GM04503 (cell line): Measurements from ENCODE around the gene DTYMK.

Experiments used
- DNase-seq: peaks from one replicate; pipeline ENCODE4 v3.0.0-alpha.2; 2012; ENCODE audit warnings: low read depth

Gene DTYMK, protein sequence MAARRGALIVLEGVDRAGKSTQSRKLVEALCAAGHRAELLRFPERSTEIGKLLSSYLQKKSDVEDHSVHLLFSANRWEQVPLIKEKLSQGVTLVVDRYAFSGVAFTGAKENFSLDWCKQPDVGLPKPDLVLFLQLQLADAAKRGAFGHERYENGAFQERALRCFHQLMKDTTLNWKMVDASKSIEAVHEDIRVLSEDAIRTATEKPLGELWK

DNA sequence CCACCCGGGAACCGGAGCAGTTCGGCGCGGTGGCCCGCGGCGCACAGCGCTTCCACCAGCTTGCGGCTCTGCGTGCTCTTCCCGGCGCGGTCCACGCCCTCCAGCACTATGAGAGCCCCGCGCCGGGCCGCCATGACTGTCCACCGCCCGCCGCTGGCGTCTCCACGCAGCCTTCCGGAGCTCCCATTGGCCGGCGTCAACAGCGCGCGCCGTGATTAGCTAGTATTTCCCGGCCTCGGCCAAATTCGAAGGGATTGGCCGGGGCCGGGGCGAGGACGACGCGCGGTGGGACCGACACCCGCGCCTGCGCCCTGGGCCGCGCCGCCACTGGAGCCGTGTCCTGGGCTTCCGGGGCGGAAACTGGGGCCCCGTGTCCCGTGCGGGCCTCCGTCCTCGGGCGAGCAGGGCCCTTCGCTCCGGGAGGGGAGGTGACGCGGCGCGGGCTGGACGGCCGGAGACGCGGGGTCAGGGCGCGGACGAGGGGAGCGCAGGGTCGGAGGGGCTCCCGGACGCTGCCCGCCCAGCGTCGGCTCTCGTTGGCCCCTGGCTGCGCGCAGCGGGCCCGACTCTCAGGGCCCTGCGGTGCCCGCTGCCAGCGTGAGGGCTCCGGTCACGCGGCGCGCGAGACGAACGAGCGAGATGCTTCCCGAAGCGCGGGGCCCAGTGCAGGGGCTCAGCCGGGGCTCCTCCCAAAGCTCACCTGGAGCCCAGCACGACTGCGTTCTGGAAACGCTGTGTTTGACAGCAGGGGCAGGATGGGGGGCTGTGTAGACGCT is at the start of gene DTYMK:
TSS of gene DTYMK (minus strand) at position 166 of the 776 bp plus-strand sequence. CDS start at position 134, 32 bp downstream.
- peak; percentile 81 for DNase-seq

DNA sequence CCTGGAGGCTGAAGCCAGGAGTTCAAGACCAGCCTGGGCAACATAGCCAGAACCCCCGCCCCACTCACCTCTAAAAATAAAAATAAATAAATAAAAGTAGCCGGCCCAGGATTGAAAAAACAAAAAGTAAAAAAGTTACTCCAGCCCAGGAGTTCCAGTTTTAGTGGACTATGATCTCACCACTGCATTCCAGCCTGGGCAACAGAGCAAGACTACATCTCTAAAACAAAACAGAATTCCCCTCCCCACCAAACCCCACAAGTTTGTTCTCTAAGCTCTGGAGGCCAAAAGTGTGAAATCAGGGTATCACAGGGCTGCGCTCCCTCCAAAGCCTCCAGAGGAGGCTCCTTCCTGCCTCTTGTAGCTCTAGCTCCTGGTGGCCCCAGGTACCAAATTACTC is 49.5 kb upstream of the DTYMK start:
- DNase-seq: peak; percentile 0

DNA sequence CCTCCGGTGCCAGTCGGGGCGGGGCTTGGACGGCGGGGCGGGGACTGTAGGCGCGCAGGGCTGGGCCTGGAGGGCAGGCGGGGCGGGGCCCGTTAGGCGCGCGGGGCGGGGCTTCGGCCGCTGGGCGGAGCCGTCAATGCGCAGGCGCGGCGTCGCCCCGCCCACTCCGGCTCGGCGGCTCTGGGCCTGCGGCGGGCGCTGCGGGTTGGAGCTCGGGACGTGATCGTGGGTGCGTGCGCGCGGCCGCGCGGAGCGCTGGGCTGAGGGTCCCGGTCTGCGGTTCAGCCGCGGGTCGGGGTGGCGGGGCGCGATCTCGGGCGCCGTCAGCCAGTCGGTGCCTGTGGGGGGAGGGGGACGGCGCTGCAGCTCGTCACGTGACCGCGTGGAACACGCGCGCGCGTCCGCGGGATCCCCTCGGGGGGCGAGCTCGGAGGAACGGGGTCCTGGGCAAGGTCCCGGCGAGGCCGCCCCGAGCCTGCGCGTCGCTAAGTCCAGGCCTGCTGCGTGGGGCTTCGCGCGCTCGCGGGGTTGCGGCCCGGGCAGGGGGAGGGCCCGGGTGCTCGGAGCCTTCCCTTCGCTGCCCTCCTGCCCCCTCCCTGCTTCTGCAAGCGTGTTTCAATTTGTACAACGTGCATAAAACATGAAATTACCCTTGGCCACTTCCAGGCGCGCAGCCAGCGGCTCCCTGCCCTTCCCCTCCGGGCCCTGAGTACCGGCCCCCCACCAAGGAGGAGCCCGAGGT is 48.0 kb upstream of the DTYMK start, which contains the start of gene D2HGDH:
TSS of gene D2HGDH (plus strand) at position 164 of the 742 bp plus-strand sequence. CDS start 595 bp downstream, outside the sequence.
- DNase-seq: peak; percentile 9

DNA sequence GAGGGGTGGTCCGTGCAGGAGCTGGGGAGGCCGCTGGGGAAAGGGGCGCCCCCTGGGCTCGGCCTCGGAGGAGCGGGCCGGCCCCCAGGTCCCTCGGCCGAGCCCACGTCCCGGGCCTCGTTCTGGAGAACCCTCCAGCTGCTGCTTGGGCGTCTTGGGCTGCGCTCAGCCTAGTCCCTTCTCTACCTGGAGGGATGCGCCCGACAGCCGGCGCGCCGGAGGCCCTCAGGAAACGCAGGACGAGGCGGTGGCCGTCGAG is 47.5 kb upstream of the DTYMK start:
- no peak for DNase-seq

DNA sequence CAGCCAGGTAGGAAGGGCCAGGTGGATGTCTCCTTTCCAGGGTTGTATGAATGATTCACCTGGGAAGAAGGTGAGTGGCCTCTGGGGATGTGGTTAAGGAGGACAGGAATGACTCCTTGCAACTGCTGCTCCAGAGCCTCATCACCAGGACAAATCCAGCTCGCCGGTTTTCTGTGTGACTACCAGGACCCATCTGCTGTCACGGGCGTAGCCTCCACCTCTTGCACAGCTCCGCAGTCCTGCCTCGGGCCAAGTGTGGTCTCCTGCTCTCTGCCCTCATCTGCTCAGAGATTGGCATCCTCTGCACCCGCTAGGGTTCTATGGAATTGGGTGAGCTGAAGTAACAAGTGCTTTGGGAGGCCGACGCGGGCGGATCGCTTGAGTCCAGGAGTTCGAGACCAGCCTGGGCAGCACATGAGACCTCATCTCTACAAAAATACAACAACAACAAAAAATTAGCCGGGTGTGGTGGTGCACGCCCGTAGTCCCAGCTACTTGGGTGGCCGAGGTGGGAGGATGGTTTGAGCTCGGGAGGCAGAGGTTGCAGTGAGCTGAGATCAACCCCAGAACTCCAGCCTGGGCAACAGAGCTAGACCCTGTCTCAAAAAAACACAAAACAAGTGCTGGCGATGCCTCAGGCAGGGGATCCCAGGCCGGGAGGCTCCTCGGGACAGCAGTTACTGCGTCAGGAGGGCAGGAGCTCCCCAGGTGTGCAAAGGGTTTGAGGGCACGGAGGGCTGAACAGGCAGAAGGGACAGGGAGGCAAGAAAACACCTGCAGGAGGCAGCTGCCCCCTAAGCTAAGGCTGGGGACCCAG is 47.0 kb upstream of the DTYMK start:
- DNase-seq: no peak

DNA sequence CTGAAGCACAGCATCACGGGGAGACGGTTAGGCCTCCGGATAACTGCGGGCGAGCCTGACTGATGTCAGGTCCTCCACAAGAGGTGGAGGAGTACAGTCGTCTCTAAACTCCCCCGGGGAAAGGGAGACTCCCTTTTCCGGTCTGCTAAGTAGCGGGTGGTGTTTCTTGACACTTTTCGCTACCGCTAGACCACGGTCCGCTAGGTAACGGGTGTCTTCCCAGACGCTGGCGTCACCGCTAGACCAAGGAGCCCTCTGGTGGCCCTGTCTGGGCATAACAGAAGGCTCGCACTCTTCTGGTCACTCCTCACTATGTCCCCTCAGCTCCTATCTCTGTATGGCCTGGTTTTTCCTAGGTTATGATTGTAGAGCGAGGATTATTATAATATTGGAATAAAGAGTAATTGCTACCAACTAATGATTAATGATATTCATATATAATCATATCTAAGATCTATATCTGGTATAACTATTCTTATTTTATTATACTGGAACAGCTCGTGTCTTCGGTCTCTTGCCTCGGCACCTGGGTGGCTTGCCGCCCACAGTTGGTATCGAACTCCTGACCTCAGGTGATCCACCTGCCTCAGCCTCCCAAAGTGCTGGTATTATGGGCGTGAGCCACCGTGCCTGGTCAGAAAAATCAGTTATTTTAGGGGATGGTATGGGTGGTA is 46.0 kb upstream of the DTYMK start:
- DNase-seq: peak; percentile 0

DNA sequence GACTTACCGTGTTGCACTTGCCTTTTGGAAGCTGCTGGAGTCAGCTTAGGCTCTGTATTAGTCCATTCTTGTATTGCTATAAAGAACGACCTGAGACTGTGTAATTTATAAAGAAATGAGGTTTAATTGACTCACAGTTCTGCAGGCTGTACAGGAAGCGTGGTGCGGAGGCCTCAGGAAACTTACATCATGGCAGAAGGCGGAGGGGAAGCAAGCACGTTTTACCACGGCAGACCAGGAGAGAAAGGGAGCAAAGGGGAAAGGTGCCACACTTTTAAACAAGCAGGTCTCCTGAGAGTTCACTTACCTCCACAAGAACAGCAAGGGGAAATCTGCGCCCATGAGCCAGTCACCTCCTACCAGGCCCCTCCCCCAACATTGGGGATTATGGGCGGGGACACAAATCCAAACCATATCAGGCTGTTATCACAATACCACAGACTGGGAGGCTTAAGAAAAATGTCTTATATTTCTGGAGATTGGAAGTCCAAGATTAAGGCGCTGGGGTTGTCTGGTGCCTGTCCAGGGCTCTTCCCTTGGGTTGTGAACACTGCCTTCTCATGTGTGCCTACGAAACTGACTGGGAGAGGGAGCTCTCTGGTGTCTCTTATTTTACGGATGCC is 44.2 kb upstream of the DTYMK start:
- DNase-seq: no peak

DNA sequence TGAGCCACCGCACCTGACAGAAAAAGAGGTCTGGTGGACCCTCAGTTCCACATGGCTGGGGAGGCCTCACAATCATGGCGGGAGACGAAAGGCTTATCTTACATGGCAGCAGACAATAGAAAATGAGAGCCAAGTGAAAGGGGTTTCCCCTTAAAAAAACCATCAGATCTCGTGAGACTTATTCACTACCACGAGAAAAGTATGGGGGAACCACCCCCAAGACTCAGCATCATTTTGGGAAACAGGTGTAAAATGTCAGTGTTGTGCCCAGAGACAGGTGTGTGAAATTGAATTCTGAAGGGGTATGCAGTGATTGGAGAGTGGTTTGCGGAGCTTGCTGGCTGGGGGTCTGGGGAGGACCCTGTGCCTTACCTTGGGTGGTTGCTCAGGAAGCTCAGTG is 43.3 kb upstream of the DTYMK start:
- no peak for DNase-seq

DNA sequence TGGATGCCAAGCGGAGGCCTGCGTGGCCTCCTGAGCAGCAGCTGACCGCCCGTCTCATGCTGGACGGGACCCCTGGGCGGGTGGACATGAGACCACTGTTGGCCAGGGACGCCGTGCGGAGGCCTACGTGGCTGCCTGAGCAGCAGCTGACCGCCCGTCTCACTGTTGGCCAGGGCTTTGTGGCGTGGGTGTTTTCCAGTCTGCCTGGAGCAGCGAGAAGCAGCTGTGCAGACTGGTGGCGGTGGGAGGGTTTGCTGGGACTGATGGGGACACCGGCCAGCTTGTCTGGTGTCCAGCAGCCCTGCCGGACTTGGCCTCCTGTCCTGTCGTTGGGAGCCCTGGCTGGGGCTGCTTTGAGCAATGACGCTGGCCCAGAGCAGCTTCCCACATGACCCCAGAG is 42.0 kb upstream of the DTYMK start:
- no peak for DNase-seq

DNA sequence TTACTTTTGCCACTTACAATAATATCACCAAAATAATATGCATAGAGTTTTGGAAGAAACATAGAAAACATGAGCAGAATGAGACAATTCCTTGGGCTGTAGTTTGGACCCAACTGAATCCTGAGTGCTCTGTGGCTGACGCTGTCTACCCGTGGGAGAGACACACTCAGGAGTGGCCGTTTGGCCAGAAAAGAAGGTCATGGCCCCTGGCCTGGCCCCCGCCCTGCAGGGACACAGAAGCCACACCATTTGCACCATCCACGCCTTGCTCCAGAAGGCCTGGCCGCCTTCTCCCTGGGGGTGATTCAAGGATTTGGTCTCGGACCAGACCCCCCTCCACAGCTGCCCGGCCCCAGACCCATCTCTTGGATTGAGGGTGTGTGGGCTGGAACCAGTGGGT is 41.4 kb upstream of the DTYMK start:
- DNase-seq: no peak

DNA sequence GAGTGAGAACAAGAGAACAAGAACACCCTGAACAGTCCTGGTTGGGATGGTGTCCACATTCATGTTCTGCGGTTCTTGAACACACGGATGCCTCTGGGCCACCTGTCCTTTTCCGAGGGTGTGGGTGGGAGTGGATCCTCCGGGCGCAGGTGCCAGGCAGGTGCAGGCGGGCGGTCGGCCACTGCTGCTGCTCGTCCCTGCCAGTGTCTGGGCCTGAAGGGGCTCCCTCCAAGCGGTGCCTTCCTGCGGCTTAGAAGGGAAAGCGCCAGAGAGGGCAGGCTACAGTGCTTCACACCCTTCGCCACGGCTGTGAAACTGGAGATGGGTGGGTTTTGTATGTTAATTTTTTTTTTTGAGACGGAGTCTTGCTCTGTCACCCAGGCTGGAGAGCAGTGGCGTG is 39.8 kb upstream of the DTYMK start:
- no peak for DNase-seq

DNA sequence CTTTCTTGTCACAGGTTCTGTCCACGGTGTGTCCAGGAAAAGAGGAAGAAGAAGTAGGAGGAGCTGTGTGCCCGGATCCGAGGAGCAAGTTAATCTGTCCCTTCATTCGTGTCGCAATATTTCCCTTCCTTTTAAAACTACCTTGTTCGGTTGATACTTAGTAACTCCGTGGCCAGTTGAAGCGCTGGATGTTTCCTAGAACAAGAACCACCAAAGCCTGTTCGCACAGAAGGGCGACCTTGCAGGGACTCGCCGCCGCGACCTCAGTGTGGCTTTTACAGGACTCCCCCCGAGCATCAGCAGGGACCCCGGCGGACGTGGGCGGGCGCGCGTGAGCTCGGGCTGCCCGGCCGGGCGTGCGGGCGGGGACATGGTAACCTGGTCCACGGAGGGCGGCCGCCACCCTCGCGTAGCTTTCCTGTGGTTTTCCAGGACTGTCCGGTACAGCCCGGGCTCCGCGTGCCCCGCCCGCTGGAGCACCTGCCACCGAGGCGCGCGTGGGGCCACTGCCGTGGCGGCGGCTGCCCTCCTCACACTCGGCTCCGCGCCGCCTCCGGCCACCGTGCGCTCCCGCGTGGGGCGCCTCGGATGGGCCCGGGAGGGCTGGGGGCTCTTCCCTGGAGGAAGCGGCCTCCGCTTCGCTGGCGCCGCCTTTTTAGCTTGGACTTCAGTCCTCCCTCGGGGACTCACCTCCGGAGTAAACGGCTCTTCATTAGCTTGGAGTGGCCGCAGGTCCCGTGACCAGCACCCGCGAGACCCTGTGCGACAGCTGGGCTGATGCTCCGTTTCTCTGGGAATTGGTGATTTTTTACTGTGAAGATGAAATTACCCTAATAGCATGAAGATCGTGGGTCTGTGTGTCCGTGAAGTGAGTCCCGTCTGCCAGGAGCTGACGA is 38.6 kb upstream of the DTYMK start:
- DNase-seq: no peak

DNA sequence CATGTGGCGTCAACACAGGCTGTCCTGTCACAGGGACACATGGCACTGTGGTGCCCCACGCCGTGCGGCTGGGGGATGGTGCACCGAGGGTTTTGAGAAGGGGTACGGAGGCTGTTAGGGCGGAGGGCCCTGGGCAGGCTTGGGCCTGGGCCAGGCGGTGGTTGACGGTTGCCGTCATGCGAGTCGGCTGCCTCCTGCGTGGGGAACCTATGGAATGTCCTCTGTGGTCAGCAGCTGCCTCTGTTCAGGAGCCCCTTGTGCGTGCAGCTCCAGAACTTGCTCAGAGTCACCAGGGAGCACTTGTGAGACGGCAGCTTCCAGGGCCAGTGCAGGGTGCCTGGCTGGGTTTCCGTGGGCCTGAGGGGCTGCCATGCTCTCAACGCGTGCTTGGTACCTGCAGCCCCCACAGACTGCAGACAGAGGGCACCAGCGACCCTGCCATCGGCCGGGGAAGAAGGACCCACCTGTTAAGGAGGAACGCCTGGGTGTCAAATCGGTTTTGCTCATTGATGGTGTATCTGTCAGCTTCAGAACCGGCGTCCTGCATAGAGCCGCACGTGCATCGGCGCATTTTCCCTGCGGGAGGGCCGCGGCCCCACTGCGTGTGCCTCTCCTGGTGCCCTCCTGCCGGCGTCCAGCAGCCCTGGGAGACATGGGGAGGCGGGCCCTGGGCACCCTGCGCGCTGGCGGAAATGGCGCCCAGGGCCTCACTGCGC is 37.8 kb upstream of the DTYMK start:
- DNase-seq: no peak

DNA sequence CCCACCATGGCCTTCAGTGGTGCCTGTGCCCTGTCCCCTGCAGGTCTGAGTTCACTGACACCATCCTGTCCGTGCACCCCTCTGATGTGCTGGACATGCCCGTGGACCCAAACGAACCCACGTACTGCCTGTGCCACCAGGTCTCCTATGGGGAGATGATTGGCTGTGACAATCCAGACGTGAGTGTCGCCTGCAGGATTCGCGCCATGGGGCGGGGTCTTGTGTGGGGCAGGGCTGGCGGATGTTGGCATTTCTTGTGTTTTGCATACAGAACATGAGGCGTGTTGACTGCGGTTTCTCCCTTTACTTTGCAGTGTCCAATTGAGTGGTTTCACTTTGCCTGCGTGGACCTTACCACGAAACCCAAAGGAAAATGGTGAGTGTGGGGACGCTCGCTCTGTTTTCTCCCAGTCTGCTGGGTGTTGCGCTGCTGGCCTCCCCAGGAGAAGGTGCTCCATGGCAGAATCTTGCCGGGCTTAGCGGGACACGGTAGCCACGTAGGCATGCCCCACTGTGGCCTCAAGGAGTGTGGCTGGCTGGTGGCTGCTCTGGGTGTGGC is 36.4 kb upstream of the DTYMK start:
- no peak for DNase-seq

DNA sequence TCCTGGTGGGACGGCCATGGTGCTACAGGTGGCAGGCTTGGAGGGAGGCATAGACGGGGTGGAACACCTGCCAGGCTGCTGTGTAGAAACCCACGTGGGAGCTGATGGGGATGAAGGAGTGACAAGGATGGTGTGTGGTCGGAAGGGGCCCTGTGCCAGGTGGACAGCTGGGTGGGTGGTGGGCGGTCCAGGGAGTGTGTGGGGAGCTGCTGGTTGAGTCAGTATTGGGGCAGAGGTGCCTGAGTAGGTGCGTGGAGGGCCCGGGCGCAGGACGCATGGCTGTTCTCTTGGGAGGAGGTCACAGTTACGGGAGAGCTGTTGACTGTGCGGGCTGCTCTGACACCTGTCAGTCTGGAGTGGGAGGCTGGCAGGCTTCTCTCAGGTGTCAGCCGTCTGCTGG is 35.2 kb upstream of the DTYMK start:
- DNase-seq: no peak

DNA sequence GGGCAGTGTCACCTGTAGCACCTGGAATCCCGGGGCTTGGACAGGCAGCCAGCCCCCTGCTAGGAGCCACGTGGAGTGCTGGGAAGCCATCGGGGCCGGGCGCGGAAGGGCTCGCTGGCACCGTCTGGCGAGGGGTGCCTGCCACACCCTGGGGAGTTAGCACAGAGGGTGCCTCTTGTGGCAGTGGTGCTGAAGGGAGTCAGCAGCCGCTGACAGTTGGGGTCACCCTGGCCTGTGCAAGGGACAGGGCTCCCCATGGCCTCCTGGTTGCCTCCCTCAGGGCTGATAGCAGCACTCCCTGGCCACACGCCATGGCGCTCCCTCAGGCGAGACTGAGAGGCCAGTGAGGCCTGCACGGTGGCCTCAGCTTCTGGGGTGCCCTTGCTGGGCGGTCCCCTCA is 33.9 kb upstream of the DTYMK start:
- no peak for DNase-seq

DNA sequence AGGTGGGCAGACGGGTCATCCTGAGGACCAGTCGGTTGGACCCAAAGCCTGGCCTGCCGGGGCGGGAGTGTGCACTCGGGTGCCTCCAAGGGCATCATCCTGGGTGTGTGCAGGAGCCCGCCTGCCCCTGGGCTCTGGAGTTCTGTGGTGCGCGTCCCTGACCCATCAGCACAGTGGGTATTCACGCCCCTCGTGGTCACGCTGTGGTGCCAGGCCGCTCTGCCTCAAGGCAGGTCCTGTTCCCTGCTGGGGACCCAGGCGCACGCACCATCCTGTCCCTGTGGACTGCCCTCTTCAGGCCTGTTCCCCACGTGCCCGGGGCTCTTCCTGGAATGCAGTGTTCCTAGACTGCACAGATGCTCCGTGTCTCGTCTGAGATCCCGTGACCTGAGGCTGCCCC is 33.5 kb upstream of the DTYMK start:
- no peak for DNase-seq

DNA sequence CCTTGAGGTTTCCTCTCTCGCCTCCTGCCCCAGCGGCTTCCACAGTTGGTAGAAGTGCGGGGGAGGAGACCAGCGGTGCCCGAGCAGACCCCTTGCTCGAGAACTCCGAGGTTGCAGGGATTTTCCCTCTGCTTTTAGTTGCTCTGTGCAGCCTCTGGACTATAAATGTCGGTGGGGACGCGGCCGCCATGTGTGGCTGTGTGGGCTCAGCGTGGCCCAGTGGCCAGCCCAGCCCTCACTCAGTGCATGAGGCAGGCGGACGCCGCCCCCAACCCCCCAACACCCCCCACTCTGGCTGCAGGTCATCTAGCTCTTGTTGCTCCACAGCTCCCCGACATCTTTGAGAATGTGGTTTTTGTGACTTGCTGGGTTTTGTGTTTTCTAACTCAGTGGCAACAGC is 32.5 kb upstream of the DTYMK start:
- no peak for DNase-seq

DNA sequence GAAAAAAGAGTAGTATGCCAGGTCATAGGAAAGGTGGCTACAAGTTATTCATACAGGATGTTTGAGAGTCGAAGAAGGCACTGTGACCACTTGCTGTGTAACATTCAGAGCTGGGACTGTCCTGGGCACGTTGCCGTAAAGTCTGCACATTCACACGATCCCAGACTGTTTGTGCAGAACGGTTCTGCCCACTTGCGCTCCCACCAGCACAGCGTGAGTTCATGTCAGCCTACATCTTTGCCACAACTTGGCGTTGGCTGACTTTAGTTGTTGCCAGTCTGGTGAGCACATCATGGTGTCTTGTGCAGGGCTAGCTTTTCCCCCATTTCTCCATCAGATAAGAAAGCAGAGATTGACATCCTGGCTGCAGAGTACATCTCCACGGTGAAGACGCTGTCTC is 22.3 kb upstream of the DTYMK start:
- DNase-seq: no peak
